GM12878 (cell line): ENCODE measurements around the gene LYRM4. TPM values are rescaled to one million over a fixed set of nuclear protein-coding genes. Genes with fewer than 3 reads are reported as not detected.

Experiments used
- ATAC-seq: fragments of 200-7000 bp; cut with Tn5 transposase; 3 replicates; pipeline ENCODE4 v1.9.1; 2020; ENCODE audit warnings: mild to moderate bottlenecking, moderate library complexity
- BruUV-seq: library from RNA; stranded (reverse); fragments of 400-500 nt; replicated peaks from 2 replicates; lab custom pipeline; 2021; lab: Mats Ljungman, UMichigan
- CTCF ChIA-PET: fragments of 300-600 bp; sonication (Branson Sonifier 250); formaldehyde crosslinking; extraction: SDS; loops from one replicate; lab custom pipeline; 2021; ENCODE audit warnings: inconsistent platforms; lab: Yijun Ruan, JAX
- POLR2A ChIA-PET: fragments of 350-600 bp; formaldehyde crosslinking; extraction: SDS; loops from one replicate; lab custom pipeline; 2021; ENCODE audit warnings: inconsistent platforms; lab: Charles Lee
- RAD21 ChIA-PET: fragments of 300-600 bp; sonication (Branson Sonifier 250); formaldehyde crosslinking; loops from one replicate; lab custom pipeline; 2023; ENCODE audit warnings: antibody characterized with exemption; ENCODE audit not compliant: unreplicated experiment; lab: Charles Lee
- SMC1A ChIA-PET: fragments of 300-600 bp; sonication (Branson Sonifier 250); formaldehyde crosslinking; loops from one replicate; lab custom pipeline; 2023; ENCODE audit not compliant: unreplicated experiment, uncharacterized antibody; lab: Charles Lee
- DNase-seq: peaks from one replicate; pipeline ENCODE4 v3.0.0-alpha.2; 2011; ENCODE audit warnings: low read depth, low spot score
- FAIRE-seq: peaks from 3 replicates; lab custom pipeline; 2011; peaks lifted over from hg19 to GRCh38; lab: Jason Lieb, UNC
- H2AFZ ChIP-seq: 2 replicates; pipeline ENCODE4 v1.6.0; 2011; ENCODE audit warnings: low read depth, low read length, control low read depth; ENCODE audit not compliant: control insufficient read depth
- H3K27ac ChIP-seq: 2 replicates; pipeline ENCODE4 v1.5.1; 2011; ENCODE audit warnings: control low read depth; ENCODE audit not compliant: control insufficient read depth, insufficient read depth
- H3K27me3 ChIP-seq, 2 experiments: replicated peaks in 1 of 2; 2 replicates each; pipeline versions ENCODE4 v1.6.0 to v1.6.1; 2011; ENCODE audit warnings: low read length in 1 of 2; ENCODE audit not compliant: control insufficient read depth in 2 of 2, insufficient read depth in 2 of 2
- H3K36me3 ChIP-seq, 2 experiments: 2 replicates each; pipeline ENCODE4 v1.5.1; 2011; ENCODE audit warnings: low read length in 1 of 2; ENCODE audit not compliant: control insufficient read depth in 2 of 2, insufficient read depth in 2 of 2
- H3K4me1 ChIP-seq: 2 replicates; pipeline ENCODE4 v1.6.1; 2011; ENCODE audit warnings: mild to moderate bottlenecking, low read length, moderate library complexity, mixed read lengths; ENCODE audit not compliant: control insufficient read depth, insufficient read depth
- H3K4me2 ChIP-seq: 2 replicates; pipeline ENCODE4 v1.6.0; 2011; ENCODE audit warnings: control low read depth; ENCODE audit not compliant: control insufficient read depth, insufficient read depth
- H3K4me3 ChIP-seq: fragments of 200-600 bp; sonication (generic); 2 replicates; pipeline ENCODE4 v1.5.1; 2016
- H3K79me2 ChIP-seq: 2 replicates; pipeline ENCODE4 v1.6.0; 2011; ENCODE audit warnings: low read length; ENCODE audit not compliant: control insufficient read depth, insufficient read depth
- H3K9ac ChIP-seq: 2 replicates; pipeline ENCODE4 v1.8.0; 2011; ENCODE audit warnings: low read length, control low read depth, mixed read lengths; ENCODE audit not compliant: control insufficient read depth, insufficient read depth
- H3K9me3 ChIP-seq: replicated peaks from 3 replicates; pipeline ENCODE4 v1.5.1; 2011; ENCODE audit warnings: mild to moderate bottlenecking, low read length; ENCODE audit not compliant: control insufficient read depth, insufficient read depth
- H4K20me1 ChIP-seq: 2 replicates; pipeline ENCODE4 v1.6.0; 2011; ENCODE audit not compliant: control insufficient read depth, insufficient read depth
- BACH1 ChIP-seq: fragments of 450-650 bp; IDR thresholded peaks from 2 replicates; pipeline ENCODE4 v1.6.1; 2017; ENCODE audit warnings: mild to moderate bottlenecking, borderline replicate concordance
- CREM ChIP-seq: IDR thresholded peaks from 2 replicates; pipeline ENCODE4 v1.6.1; 2014; ENCODE audit warnings: antibody characterized with exemption, low read depth
- EP300 ChIP-seq, 2 experiments: fragments of 150-350 bp in 1 of 2; IDR thresholded peaks; 2 replicates each; pipeline ENCODE4 v1.6.1; 2011 to 2012; ENCODE audit warnings: low read depth in 2 of 2, low read length in 2 of 2, borderline replicate concordance in 1 of 2, improper control_type of control experiment in 1 of 2, inconsistent platforms in 1 of 2; ENCODE audit not compliant: control insufficient read depth in 1 of 2
- IRF3 ChIP-seq: fragments of 450-650 bp; IDR thresholded peaks from 2 replicates; pipeline ENCODE4 v1.6.1; 2014; ENCODE audit warnings: mild to moderate bottlenecking
- PAX5 ChIP-seq: IDR thresholded peaks from 2 replicates; pipeline ENCODE4 v1.6.1; 2011; ENCODE audit warnings: low read depth, low read length, borderline replicate concordance
- RAD51 ChIP-seq: fragments of 450-650 bp; IDR thresholded peaks from 2 replicates; pipeline ENCODE4 v1.6.1; 2016; ENCODE audit warnings: moderate library complexity, mild to moderate bottlenecking, inconsistent platforms
- RELB ChIP-seq: fragments of 450-650 bp; IDR thresholded peaks from 2 replicates; pipeline ENCODE4 v1.6.1; 2017; ENCODE audit warnings: low read depth, mild to moderate bottlenecking, moderate library complexity
- SRF ChIP-seq, 2 experiments: IDR thresholded peaks; 2 replicates each; pipeline ENCODE4 v1.6.1; 2011; ENCODE audit warnings: low read depth in 2 of 2, low read length in 2 of 2, mild to moderate bottlenecking in 1 of 2, moderate library complexity in 1 of 2
- WGBS: methylation state at CpG from one replicate; pipeline ENCODE4 v1.1.6; 2016; ENCODE audit warnings: low lambda C conversion rate; ENCODE audit not compliant: insufficient replicate concordance, insufficient coverage; ENCODE audit errors: missing lambda C conversion rate; 5-methylcytosine and 5-hydroxymethylcytosine counted together
- in situ Hi-C: fragments of 300-500 bp; cut with MboI; formaldehyde crosslinking; loops from 9 replicates; pipeline ENCODE4 v1.14.3; 2018; ENCODE audit warnings: mixed read lengths
- intact Hi-C: fragments of 100-400 bp; cut with micrococcal nuclease; formaldehyde crosslinking; loops from one replicate; pipeline ENCODE4 v1.14.2; 2022; ENCODE audit not compliant: unreplicated experiment
- polyA plus RNA-seq, 11 experiments: library from polyadenylated mRNA; depleted of rRNA in 4 of 11; unstranded in 6 of 11; stranded (reverse) in 5 of 11; fragments of >200 nt; fragmentation: Nextera tagmentation in 4 of 11; fragmentation: Illumina TruSeq in 1 of 11; extraction: Ambion mirVana in 4 of 11; extraction: Trizol in 1 of 11; gene quantifications; 1 replicate in 1 of 11; 2 replicates in 10 of 11; pipeline versions ENCODE4 v1.2.1 to v1.2.3, GENCODE V29; 2011 to 2016; ENCODE audit warnings: inconsistent platforms in 2 of 11, missing spikeins in 2 of 11, low read depth in 1 of 11
- total RNA-seq, 4 experiments: library from RNA; depleted of rRNA in 3 of 4; stranded (reverse); fragments of >200 nt in 3 of 4; fragmentation: Illumina TruSeq in 1 of 4; extraction: Trizol in 1 of 4; gene quantifications; 2 replicates each; pipeline versions ENCODE4 v1.2.1 to v1.2.3, GENCODE V29; 2013 to 2021

LYRM4 gene
- total and polyA plus RNA-seq, 10 of the 15 experiments (the other 5 are each of a cell fraction or from before 2014, with no cell fraction given), result 32.7 to 66.8 (median 44.0) TPM

- TF ChIP-seq RELB, result no peak
- peak; percentile 23; the same call in 1 of the 2 replicates for TF ChIP-seq IRF3
- peak; percentile 93 for TF ChIP-seq PAX5
- TF ChIP-seq EP300 (IDR thresholded peaks at IDR 0.05; ENCODE audit: borderline replicate concordance in 1 of 2, control insufficient read depth in 1 of 2, low read depth in 2 of 2, low read length in 2 of 2), result peak in 1 of 2 experiments; percentile 56; a peak in 1 of 4 replicates
- TF ChIP-seq CREM, result peak; percentile 53
- no peak for TF ChIP-seq RAD51
- TF ChIP-seq BACH1, result no peak
- TF ChIP-seq, all 136 proteins: peak for 32
These were observed 41.6 kb upstream of the LYRM4 start (continued) for GRCh38 chr6:5302220-5302946.

GRCh38 chr6:5300206-5300764 lies 39.5 kb upstream of the LYRM4 start:
- Histone ChIP-seq H3K4me3 (no peak overlapping the region), H3K36me3 (no peaks in the 10 kb centered on the region), H3K27me3 (no peaks in the 10 kb centered on the region), H4K20me1 (no peaks in the 10 kb centered on the region), H3K4me2 (no peak overlapping the region), H3K9me3 (no peaks in the 10 kb centered on the region), H3K9ac (no peak overlapping the region), H3K4me1 (peaks cover 20% of the 10 kb centered on the region), H3K79me2 (peaks cover 3% of the 10 kb centered on the region), H3K27ac (no peak overlapping the region), H2AFZ (no peak overlapping the region)
- WGBS, result 0% methylated on average over 1 of the region's 1 CpG
- FAIRE-seq (no peak), DNase-seq (no peak), ATAC-seq (no peak)
- ChIA-PET CTCF (interaction anchor here (1.2 to 2.2 kb wide), 4 partner anchors 10 to 157 kb away, joined by 3 to 14 read pairs (median 7); no protein-coding TSS in a partner anchor), SMC1A (interaction anchor here (0.6 to 2.4 kb wide), 7 partner anchors 10 to 1698 kb away, joined by 3 to 10 read pairs (median 3); no protein-coding TSS in a partner anchor), RAD21 (interaction anchor here (1.5 kb wide), 1 partner anchor 157 kb away, joined by 4 read pairs; no protein-coding TSS in a partner anchor), POLR2A (no interaction called here)
- BruUV-seq, result no TSS peak
- intact Hi-C loops, result no loop called here
- in situ Hi-C loops, result no loop called here
- no peak for TF ChIP-seq SRF (IDR thresholded peaks at IDR 0.05; ENCODE audit: low read depth in 2 of 2, low read length in 2 of 2)
